Measurements from ENCODE around the gene SSTR4. TPM values are rescaled to one million over a fixed set of nuclear protein-coding genes. Genes with fewer than 3 reads are reported as not detected.

Gene SSTR4
- total RNA-seq, 1 experiment from 2014 or later, result not detected

GRCh38 chr20:23058240-23058639, 23.1 kb downstream of the SSTR4 start:
- CTCF ChIA-PET, result no interaction called here
- Histone ChIP-seq H3K4me2 (ENCODE audit: low read length) (no peak overlapping the region), H3K4me1 (ENCODE audit: control insufficient read depth in 1 of 2, insufficient read depth in 2 of 2, low read length in 2 of 2) (no peaks in the 10 kb centered on the region; a peak in 1 of 4 replicates), H3K9me3 (ENCODE audit: control insufficient read depth in 1 of 2, insufficient read depth in 1 of 2, low read depth in 1 of 2, low read length in 2 of 2) (no peaks in the 10 kb centered on the region), H3K4me3 (replicated peaks in 1 of 2; ENCODE audit: low read depth in 1 of 2, low read length in 2 of 2) (no peak overlapping the region), H3K79me2 (ENCODE audit: insufficient read depth, low read length) (no peaks in the 10 kb centered on the region), H4K20me1 (ENCODE audit: insufficient read depth) (no peaks in the 10 kb centered on the region), H3K36me3 (ENCODE audit: control insufficient read depth in 1 of 2, insufficient read depth in 2 of 2, low read length in 2 of 2) (no peaks in the 10 kb centered on the region), H3K9ac (ENCODE audit: low read length) (no peak overlapping the region), H2AFZ (ENCODE audit: low read depth, low read length, poor library complexity, severe bottlenecking) (no peak overlapping the region), H3K9me2 (ENCODE audit: insufficient read depth) (no peaks in the 10 kb centered on the region), H3K27me3 (ENCODE audit: insufficient read depth, low read length) (peaks cover 9% of the 10 kb centered on the region; the same call in 1 of the 2 replicates), H3K27ac (ENCODE audit: low read depth, low read length) (no peak overlapping the region)
- DNase-seq (ENCODE audit: low read depth, low spot score) (no peak), ATAC-seq (no peak)
- TF ChIP-seq CTCF (IDR thresholded peaks at IDR 0.05 in 2 of 3, conservative IDR thresholded peaks at IDR 0.05 in 1 of 3; ENCODE audit: borderline replicate concordance in 1 of 3, insufficient read depth in 1 of 3, low read depth in 2 of 3, low read length in 2 of 3) (peak in 1 of 3 experiments; percentile 9; a peak in 1 of 6 replicates), RAD21 (IDR thresholded peaks at IDR 0.05; ENCODE audit: low read depth) (0 out of 2 replicates have a peak, but pooled peaks have one; percentile 12), ZNF274 (IDR thresholded peaks at IDR 0.05; ENCODE audit: low read depth, low read length) (no peak)
- intact Hi-C loops (cut with micrococcal nuclease), result loop anchor here (10.0 kb wide), 1 partner anchor 267 kb away; no protein-coding TSS in a partner anchor
- RAD21 ChIA-PET (ENCODE audit: low non-redundant PET in 1 of 2, low total read pairs in 2 of 2, uncharacterized antibody in 2 of 2, unreplicated experiment in 2 of 2), result no interaction called here
- BruUV-seq (replicated peaks), result no TSS peak
- POLR2A ChIA-PET, result no interaction called here

DNA sequence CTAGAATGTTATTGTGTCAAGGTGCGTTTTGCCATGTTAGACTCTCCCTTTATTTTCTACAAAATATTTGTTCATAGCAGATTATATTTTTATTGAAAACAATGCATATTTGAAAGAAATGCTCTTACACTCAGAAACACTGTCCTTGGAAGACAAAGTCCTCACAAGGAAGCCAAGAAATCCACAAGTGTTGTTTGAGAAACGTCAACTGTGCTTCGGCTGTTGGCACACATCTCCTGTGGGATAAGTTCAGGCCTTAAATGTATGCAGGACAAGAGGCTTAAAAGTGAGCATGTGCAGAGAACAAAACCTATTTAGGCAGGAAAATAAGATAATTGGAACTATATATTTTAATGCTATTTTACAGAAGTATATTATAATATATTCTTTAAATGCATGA, 23.9 kb downstream of the SSTR4 start:
- no peaks in the 10 kb centered on the region for H3K79me2 ChIP-seq (ENCODE audit: insufficient read depth, low read length)
- no TSS peak for BruUV-seq (replicated peaks)
- no peaks in the 10 kb centered on the region for H3K9me3 ChIP-seq (ENCODE audit: control insufficient read depth in 1 of 2, insufficient read depth in 1 of 2, low read depth in 1 of 2, low read length in 2 of 2)
- no peak overlapping the region for H3K4me2 ChIP-seq (ENCODE audit: low read length)
- CTCF ChIA-PET, result no interaction called here
- H3K9me2 ChIP-seq (ENCODE audit: insufficient read depth), result no peaks in the 10 kb centered on the region
- H3K4me1 ChIP-seq (ENCODE audit: control insufficient read depth in 1 of 2, insufficient read depth in 2 of 2, low read length in 2 of 2), result no peaks in the 10 kb centered on the region; a peak in 1 of 4 replicates
- H3K36me3 ChIP-seq (ENCODE audit: control insufficient read depth in 1 of 2, insufficient read depth in 2 of 2, low read length in 2 of 2), result no peaks in the 10 kb centered on the region
- no peak for DNase-seq (ENCODE audit: low read depth, low spot score)
- no peak for TF ChIP-seq POLR2A (IDR thresholded peaks at IDR 0.05; ENCODE audit: borderline replicate concordance, extremely low read depth, insufficient read depth, insufficient read length)
- no peak for TF ChIP-seq CBX3 (IDR thresholded peaks at IDR 0.05; ENCODE audit: low read depth)
- TF ChIP-seq SRF (IDR thresholded peaks at IDR 0.05; ENCODE audit: low read depth), result no peak
- TF ChIP-seq RAD21 (IDR thresholded peaks at IDR 0.05; ENCODE audit: low read depth), result no peak
- no peak overlapping the region for H3K9ac ChIP-seq (ENCODE audit: low read length)
- no peak overlapping the region for H3K27ac ChIP-seq (ENCODE audit: low read depth, low read length)
- POLR2A ChIA-PET, result no interaction called here
- intact Hi-C loops (cut with micrococcal nuclease), result loop anchor here (10.0 kb wide), 1 partner anchor 266 kb away; no protein-coding TSS in a partner anchor
- ATAC-seq, result no peak
- H3K27me3 ChIP-seq (ENCODE audit: insufficient read depth, low read length), result peaks cover 6% of the 10 kb centered on the region; the same call in 1 of the 2 replicates
- no peak overlapping the region for H2AFZ ChIP-seq (ENCODE audit: low read depth, low read length, poor library complexity, severe bottlenecking)
- no peak overlapping the region for H3K4me3 ChIP-seq (replicated peaks in 1 of 2; ENCODE audit: low read depth in 1 of 2, low read length in 2 of 2)
- RAD21 ChIA-PET (ENCODE audit: low non-redundant PET in 1 of 2, low total read pairs in 2 of 2, uncharacterized antibody in 2 of 2, unreplicated experiment in 2 of 2), result no interaction called here
- H4K20me1 ChIP-seq (ENCODE audit: insufficient read depth), result no peaks in the 10 kb centered on the region

All from HCT116 (cell line).